Activated CD4-positive, alpha-beta T cell treated with anti-CD3 and anti-CD28 coated beads, Interleukin-2, Interleukin-6, amounts not matched to agents 100 ng/mL and 50 ng/mL, durations not matched to agents 16 hours and 8 hours (primary cell): Measurements from ENCODE around the gene DLK1.

ENCODE experiments used
- DNase-seq: peaks from one replicate; pipeline ENCODE4 v3.0.0-alpha.2; 2020

DLK1 gene

GRCh38 chr14:100765296-100765695 is 38.6 kb downstream of the DLK1 start:
- DNase-seq = no peak

- no peak for DNase-seq
Observed at GRCh38 chr14:100765991-100766390, 39.3 kb downstream of the DLK1 start.

GRCh38 chr14:100767003-100767787 is 40.5 kb downstream of the DLK1 start:
- DNase-seq = no peak

GRCh38 chr14:100767788-100768536 is 41.3 kb downstream of the DLK1 start:
- no peak for DNase-seq

- DNase-seq = no peak
Observed at GRCh38 chr14:100769035-100769939, 42.6 kb downstream of the DLK1 start.

GRCh38 chr14:100770046-100770445 is 43.4 kb downstream of the DLK1 start:
- no peak for DNase-seq

- DNase-seq = no peak
Observed at GRCh38 chr14:100770605-100771120, 44.0 kb downstream of the DLK1 start.

- DNase-seq = no peak
Observed at GRCh38 chr14:100771121-100771800, 44.6 kb downstream of the DLK1 start.

- DNase-seq = no peak
Observed at GRCh38 chr14:100772607-100773165, 46.0 kb downstream of the DLK1 start.

- DNase-seq = no peak
Observed at GRCh38 chr14:100773331-100774163, 46.9 kb downstream of the DLK1 start.

- no peak for DNase-seq
Observed at GRCh38 chr14:100774164-100774537, 47.5 kb downstream of the DLK1 start.

- DNase-seq = no peak
Observed at GRCh38 chr14:100775351-100775830, 48.7 kb downstream of the DLK1 start.

GRCh38 chr14:100775831-100776591 is 49.3 kb downstream of the DLK1 start:
- DNase-seq = no peak

- DNase-seq = no peak
Observed at GRCh38 chr14:100776681-100777365, 50.1 kb downstream of the DLK1 start.

- DNase-seq = no peak
Observed at GRCh38 chr14:100777366-100777817, 50.7 kb downstream of the DLK1 start.

GRCh38 chr14:100777818-100778525 is 51.3 kb downstream of the DLK1 start:
- DNase-seq = no peak

- DNase-seq = no peak
Observed at GRCh38 chr14:100778526-100778882, 51.8 kb downstream of the DLK1 start.

GRCh38 chr14:100778951-100779690 is 52.4 kb downstream of the DLK1 start:
- no peak for DNase-seq
